Heart right ventricle (tissue), 16 donors: ENCODE results near the gene KRIT1. TPM values are rescaled to one million over a fixed set of nuclear protein-coding genes. Genes with fewer than 3 reads are reported as not detected.

Experiments
- ATAC-seq, 8 donors: fragments of 200-7000 bp; cut with Tn5 transposase; one replicate each; pipeline ENCODE4 v1.9.1; 2020; ENCODE audit warnings: mild to moderate bottlenecking in 8 of 8, moderate library complexity in 8 of 8, moderate number of reproducible peaks in 1 of 8
- DNase-seq, 2 donors: peaks; one replicate each; pipeline ENCODE4 v3.0.0-alpha.2; 2020
- H3K27ac ChIP-seq, 10 donors: fragments of 200-600 bp; sonication (generic) in 2 of 10; one replicate each; pipeline versions ENCODE4 v1.5.0 to v1.8.0; 2020 to 2022; ENCODE audit warnings: mild to moderate bottlenecking in 3 of 10
- H3K27me3 ChIP-seq, 7 donors: fragments of 200-600 bp; one replicate each; pipeline ENCODE4 v1.8.0; 2021 to 2022; ENCODE audit warnings: mild to moderate bottlenecking in 2 of 7
- H3K36me3 ChIP-seq, 9 donors: fragments of 200-600 bp; sonication (generic) in 1 of 9; one replicate each; pipeline versions ENCODE4 v1.5.0 to v1.8.0; 2020 to 2022; ENCODE audit warnings: mild to moderate bottlenecking in 2 of 9
- H3K4me1 ChIP-seq, 9 donors: fragments of 200-600 bp; sonication (generic) in 1 of 9; one replicate each; pipeline versions ENCODE4 v1.5.0 to v1.8.0; 2020 to 2022; ENCODE audit warnings: mild to moderate bottlenecking in 4 of 9
- H3K4me3 ChIP-seq, 10 donors: fragments of 200-600 bp; sonication (generic) in 2 of 10; one replicate each; pipeline versions ENCODE4 v1.5.0 to v1.8.0; 2020 to 2022; ENCODE audit warnings: mild to moderate bottlenecking in 7 of 10, moderate library complexity in 2 of 10
- H3K9me3 ChIP-seq, 11 donors: fragments of 200-600 bp in 10 of 11; sonication (generic) in 2 of 11; one replicate each; pipeline versions ENCODE4 v1.5.0 to v1.8.0; 2013 to 2022; ENCODE audit warnings: mild to moderate bottlenecking in 2 of 11, control low read depth in 1 of 11, moderate library complexity in 1 of 11
- CTCF ChIP-seq, 9 donors: fragments of 200-600 bp; sonication (generic) in 2 of 9; IDR thresholded peaks; one replicate each; pipeline versions ENCODE4 v1.5.0 to v1.8.0; 2021 to 2022; ENCODE audit warnings: antibody characterized with exemption in 9 of 9, mild to moderate bottlenecking in 5 of 9, moderate library complexity in 1 of 9
- WGBS, 2 donors: extraction: QIAGEN DNeasy Blood & Tissue Kit; methylation state at CpG; one replicate each; pipeline ENCODE4 v1.1.7; 2013; ENCODE audit warnings: inconsistent platforms in 1 of 2; 5-methylcytosine and 5-hydroxymethylcytosine counted together
- intact Hi-C, 10 donors: fragments of 100-400 bp; cut with DNase I; formaldehyde crosslinking; loops; one replicate each; pipeline versions ENCODE4 v1.11.1 to v1.14.2; 2022
- polyA plus RNA-seq, 2 donors: library from polyadenylated mRNA; stranded (reverse); fragments of 200-250 nt; gene quantifications; one replicate each; pipeline ENCODE4 v1.2.3, GENCODE V29; 2013
- total RNA-seq, 10 donors: library from RNA; stranded (reverse); fragmentation: NEBNext Ultra II Directional in 3 of 10; extraction: Animal tissue kit (Norgen Biotek cat#: 25700) in 3 of 10; gene quantifications; one replicate each; pipeline versions ENCODE4 v1.2.1 to v1.2.4, GENCODE V29; 2021 to 2023
- donor health status: Arrhythmogenic right ventricular cardiomyopathy.
- donor health status: ischemic (EF 13 %, LVEDD 7.1; RV severe dilation, severe dysfunction).
- donor health status: healthy with polysubstance abuse.
- donor health status: DM: no; HTN: yes; CAD: no.
- donor health status: DM: no; HTN: no; CAD: no.
- donor health status: ischemic (EF 25% LVEDD 6.9; RV normal size, moderate dysfunction).
- donor health status: ischemic (EF 25% LVEDD 5.7; RV mildly dilated, moderate dysfunction).
- donor health status: healthy.
- donor health status: DM: yes; HTN: yes; CAD: no.
- donor health status: Ischemic cardiomyopathy.
- donor health status: ischemic (EF 35%, LVEDD 5.7; RV mildly dilated, moderate dysfunction).
- donor health status: nonischemic (EF 11% LVEDD 7.7; RV severe dilation, severe dysfunction).
- donor health status: DM: yes; HTN: yes; CAD: no.
- donor health status: PGD.
- donor health status: ischemic (EF 29% LVEDD 5.4; RV normal size, mild dysfunction).
- donor health status: nonischemic (EF 23%, LVEDD 6.1; RV moderate dilation, normal function).

KRIT1 gene
- total and polyA plus RNA-seq, 12 donors, result 12.0 to 40.8 (median 30.7) TPM

DNA sequence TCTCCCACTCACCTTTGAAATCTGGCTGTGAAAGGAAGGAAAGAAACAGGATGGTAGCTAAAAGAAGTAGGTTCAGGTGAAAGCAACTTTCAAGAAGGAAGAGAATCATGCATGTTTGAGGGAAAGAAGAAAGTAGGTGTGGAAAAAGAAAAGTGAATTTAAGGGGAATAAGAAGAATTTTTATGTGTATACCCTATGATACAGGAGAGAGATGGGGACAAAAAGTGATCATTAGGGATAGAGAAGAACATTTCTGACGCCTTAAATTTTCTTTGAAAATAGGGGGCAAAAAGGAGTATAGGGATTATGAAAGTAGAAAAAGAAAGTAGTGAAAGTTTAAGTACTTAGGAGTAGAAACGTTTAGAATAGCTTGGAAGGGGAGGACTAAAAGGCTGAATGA lies 15.2 kb downstream of the KRIT1 start:
- peaks cover 0 to 100% (median 53%) of the 10 kb centered on the region in 9 donors for H3K36me3 ChIP-seq
- no peaks in the 10 kb centered on the region for H3K4me1 ChIP-seq
- intact Hi-C loops, result loop anchor here in 2 of 10 donors (10.0 kb wide), 2 partner anchors 124 to 136 kb away; no protein-coding TSS in a partner anchor
- no peak for TF ChIP-seq CTCF (IDR thresholded peaks at IDR 0.05)
- H3K27me3 ChIP-seq, result no peaks in the 10 kb centered on the region
- no peak overlapping the region for H3K27ac ChIP-seq
- peaks cover 0 to 8% (median 0%) of the 10 kb centered on the region in 11 donors for H3K9me3 ChIP-seq
- ATAC-seq (no peak), DNase-seq (no peak)
- H3K4me3 ChIP-seq, result no peak overlapping the region
- 90% methylated on average over 2 of the region's 2 CpGs for WGBS, 2 donors

DNA sequence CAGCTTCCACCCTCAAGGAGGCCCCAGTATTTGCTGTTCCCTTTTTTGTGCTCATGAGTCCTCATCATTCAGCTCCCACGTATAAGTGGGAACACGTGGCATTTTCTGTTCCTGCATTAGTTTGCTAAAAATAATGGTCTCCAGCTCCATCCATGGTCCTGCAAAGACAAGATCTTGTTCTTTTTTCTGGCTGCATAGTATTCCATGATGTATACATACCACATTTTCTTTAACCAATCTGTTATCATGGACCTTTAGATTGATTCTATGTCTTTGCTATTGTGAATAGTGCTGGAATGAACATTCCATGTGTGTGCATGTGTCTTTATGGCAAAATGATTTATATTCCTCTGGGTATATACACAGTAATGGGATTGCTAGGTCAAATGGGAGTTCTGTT lies 17.0 kb downstream of the KRIT1 start:
- H3K9me3 ChIP-seq, result peaks cover 0 to 8% (median 0%) of the 10 kb centered on the region in 11 donors
- intact Hi-C loops, result loop anchor here in 2 of 10 donors (1.0 to 10.0 kb wide), 2 partner anchors 14 to 124 kb away; no protein-coding TSS in a partner anchor
- H3K4me3 ChIP-seq, result no peak overlapping the region
- DNase-seq (no peak), ATAC-seq (no peak)
- peaks cover 0 to 100% (median 50%) of the 10 kb centered on the region in 9 donors for H3K36me3 ChIP-seq
- H3K27ac ChIP-seq, result no peak overlapping the region
- no peaks in the 10 kb centered on the region for H3K4me1 ChIP-seq
- 94 to 100% methylated on average over 2 of the region's 2 CpGs for WGBS, 2 donors
- TF ChIP-seq CTCF (IDR thresholded peaks at IDR 0.05), result no peak
- no peaks in the 10 kb centered on the region for H3K27me3 ChIP-seq

DNA sequence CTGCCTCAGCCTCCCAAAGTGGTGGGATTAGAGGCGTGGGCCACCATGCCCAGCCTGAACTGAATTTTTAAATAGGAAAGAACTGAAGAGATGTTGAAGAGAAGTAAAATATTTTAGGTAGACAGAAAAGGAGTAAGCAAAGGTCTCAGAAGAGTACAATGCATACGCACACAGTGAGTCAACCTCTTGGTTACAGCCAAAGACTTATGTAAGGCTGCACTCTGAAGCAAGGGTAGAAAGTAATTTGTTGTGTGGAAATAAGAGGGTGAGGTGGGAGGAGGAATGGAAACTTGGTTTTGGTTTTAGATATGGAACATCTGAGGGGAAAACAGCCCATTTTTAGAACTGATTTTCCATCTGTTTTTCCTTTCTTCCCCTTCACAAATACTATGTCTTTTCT lies 17.6 kb downstream of the KRIT1 start:
- DNase-seq, result no peak
- Histone ChIP-seq H3K4me3 (no peak overlapping the region), H3K27me3 (no peaks in the 10 kb centered on the region), H3K36me3 (peaks cover 0 to 100% (median 51%) of the 10 kb centered on the region in 9 donors), H3K4me1 (no peaks in the 10 kb centered on the region), H3K27ac (no peak overlapping the region), H3K9me3 (peaks cover 0 to 8% (median 0%) of the 10 kb centered on the region in 11 donors)
- intact Hi-C loops, result loop anchor here in 1 of 10 donors (10.0 kb wide), 1 partner anchor 123 kb away; no protein-coding TSS in a partner anchor
- no peak for TF ChIP-seq CTCF (IDR thresholded peaks at IDR 0.05)
- 98 to 99% methylated on average over 2 of the region's 2 CpGs for WGBS, 2 donors
- no peak for ATAC-seq

DNA sequence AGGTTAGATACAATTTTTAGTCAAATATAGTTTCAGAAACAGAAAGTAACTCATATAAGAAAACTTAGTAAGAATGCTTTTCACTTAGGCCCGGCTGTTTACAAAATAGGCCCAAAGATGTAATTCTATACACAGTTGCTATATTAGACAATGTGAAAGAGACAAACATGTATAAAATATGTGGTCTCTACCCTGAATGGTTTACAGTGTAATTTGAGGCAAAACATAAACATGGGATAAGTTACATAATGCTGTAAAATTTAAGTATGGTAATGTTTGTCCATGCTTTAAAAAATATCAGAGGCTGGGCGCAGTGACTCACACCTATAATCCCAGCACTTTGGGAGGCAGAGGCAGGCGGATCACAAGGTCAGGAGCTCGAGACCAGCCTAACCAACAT lies 18.7 kb downstream of the KRIT1 start:
- peaks cover 0 to 100% (median 52%) of the 10 kb centered on the region in 9 donors for H3K36me3 ChIP-seq
- intact Hi-C loops, result loop anchor here in 1 of 10 donors (10.0 kb wide), 1 partner anchor 122 kb away; no protein-coding TSS in a partner anchor
- no peaks in the 10 kb centered on the region for H3K4me1 ChIP-seq
- H3K27me3 ChIP-seq, result no peaks in the 10 kb centered on the region
- H3K4me3 ChIP-seq, result no peak overlapping the region
- 96 to 97% methylated on average over 4 of the region's 4 CpGs for WGBS, 2 donors
- no peak for TF ChIP-seq CTCF (IDR thresholded peaks at IDR 0.05)
- peaks cover 0 to 8% (median 0%) of the 10 kb centered on the region in 11 donors for H3K9me3 ChIP-seq
- ATAC-seq (no peak), DNase-seq (no peak)
- no peak overlapping the region for H3K27ac ChIP-seq
